GM12892 (cell line): ENCODE results near the gene ADRM1.

Experiments
- POLR2A ChIP-seq: IDR thresholded peaks from 2 replicates; pipeline ENCODE4 v1.6.1; 2011; ENCODE audit warnings: low read depth, low read length, control low read depth
- TAF1 ChIP-seq: IDR thresholded peaks from 2 replicates; pipeline ENCODE4 v1.6.1; 2011; ENCODE audit warnings: low read depth, mild to moderate bottlenecking, control low read depth, low read length, borderline replicate concordance

GRCh38 chr20:62309947-62310756 is 7.4 kb downstream of the ADRM1 start:
- TF ChIP-seq POLR2A (no peak), TAF1 (no peak)
